Erythroblast (primary cell): ENCODE measurements around the gene CENPX.

Experiments used
- GATA1 ChIP-seq: IDR thresholded peaks from 2 replicates; pipeline ENCODE4 v1.6.1; 2011; ENCODE audit warnings: low read depth, mild to moderate bottlenecking, control low read depth, low read length, moderate library complexity
- POLR2A ChIP-seq: IDR thresholded peaks from 2 replicates; pipeline ENCODE4 v1.6.1; 2011; ENCODE audit warnings: mild to moderate bottlenecking, low read length

DNA sequence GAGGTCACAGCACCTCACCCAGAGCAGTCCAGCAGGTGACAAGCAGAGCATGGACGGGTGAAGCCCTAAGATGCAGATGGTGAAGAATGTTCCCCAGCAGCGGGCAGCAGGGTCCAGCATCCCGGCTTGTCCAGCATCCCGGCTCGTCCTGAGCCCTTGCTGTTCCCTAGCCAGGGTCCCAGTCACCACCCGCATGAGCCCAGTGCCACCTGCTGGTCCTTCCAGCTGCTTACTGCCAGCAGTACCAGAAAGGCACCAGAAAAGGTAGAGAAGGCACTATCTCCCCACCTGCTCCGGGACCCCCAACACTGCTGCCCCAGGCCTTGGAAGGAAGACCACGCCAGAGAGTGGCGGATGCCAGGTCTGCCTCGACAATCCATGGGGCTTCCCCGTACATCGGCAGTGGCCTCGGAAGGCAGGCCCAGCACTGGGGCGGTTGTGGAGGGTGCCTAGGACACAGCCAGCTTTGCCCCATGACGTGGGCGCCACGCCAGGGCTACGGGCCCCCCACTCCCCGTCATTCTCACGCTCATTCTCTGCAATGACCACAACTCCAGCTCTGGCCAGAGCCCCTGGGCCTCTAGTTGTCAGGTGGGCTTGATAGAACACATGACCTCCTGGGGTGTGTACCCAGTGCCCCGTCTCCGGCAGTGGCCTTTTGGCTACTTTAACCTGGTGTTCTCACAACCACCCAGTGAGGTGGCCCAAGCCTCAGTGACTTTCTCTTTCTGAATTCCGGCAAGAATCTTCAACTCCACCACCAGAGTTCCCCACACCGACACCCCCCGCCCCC is 1.4 kb downstream of the CENPX start:
- no peak for TF ChIP-seq POLR2A
- no peak for TF ChIP-seq GATA1
